ENCODE results near the gene NUDT16L1.

DNA sequence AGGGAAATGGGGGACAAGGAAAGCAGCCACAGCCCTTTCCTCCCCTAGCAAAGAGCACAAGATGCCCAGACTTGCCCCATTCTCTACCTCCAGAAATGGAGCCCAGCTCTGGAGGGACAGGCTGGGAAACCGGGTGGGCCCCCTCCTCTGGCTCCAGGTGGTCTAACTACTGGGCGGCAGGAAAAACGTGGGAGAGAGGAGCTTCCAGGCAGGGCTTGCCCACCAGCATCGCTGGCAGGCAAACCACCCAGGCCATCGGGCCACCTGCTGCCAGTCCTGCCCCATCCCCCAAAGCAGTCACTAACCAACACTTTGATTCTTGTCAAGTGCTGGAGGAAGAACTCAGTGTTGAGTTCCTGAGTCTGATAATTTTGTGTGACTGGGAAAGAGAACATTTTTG lies 25.1 kb downstream of the NUDT16L1 start:
- TF ChIP-seq, protein P1, sequence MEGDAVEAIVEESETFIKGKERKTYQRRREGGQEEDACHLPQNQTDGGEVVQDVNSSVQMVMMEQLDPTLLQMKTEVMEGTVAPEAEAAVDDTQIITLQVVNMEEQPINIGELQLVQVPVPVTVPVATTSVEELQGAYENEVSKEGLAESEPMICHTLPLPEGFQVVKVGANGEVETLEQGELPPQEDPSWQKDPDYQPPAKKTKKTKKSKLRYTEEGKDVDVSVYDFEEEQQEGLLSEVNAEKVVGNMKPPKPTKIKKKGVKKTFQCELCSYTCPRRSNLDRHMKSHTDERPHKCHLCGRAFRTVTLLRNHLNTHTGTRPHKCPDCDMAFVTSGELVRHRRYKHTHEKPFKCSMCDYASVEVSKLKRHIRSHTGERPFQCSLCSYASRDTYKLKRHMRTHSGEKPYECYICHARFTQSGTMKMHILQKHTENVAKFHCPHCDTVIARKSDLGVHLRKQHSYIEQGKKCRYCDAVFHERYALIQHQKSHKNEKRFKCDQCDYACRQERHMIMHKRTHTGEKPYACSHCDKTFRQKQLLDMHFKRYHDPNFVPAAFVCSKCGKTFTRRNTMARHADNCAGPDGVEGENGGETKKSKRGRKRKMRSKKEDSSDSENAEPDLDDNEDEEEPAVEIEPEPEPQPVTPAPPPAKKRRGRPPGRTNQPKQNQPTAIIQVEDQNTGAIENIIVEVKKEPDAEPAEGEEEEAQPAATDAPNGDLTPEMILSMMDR (IDR thresholded peaks at IDR 0.05 in 4 of 5, conservative IDR thresholded peaks at IDR 0.05 in 1 of 5), result no peak
- TF ChIP-seq POLR2A (IDR thresholded peaks at IDR 0.05), result no peak
